PC-9 (cell line): ENCODE results near the gene SASH1. TPM values are rescaled to one million over a fixed set of nuclear protein-coding genes. Genes with fewer than 3 reads are reported as not detected.

Experiments
- BruUV-seq: library from RNA; stranded (reverse); fragments of 400-500 nt; replicated peaks from 2 replicates; lab custom pipeline; 2021; lab: Mats Ljungman, UMichigan
- CTCF ChIA-PET: fragments of 300-600 bp; sonication (Branson Sonifier 250); formaldehyde crosslinking; loops from one replicate; lab custom pipeline; 2022; ENCODE audit warnings: antibody characterized with exemption; lab: Charles Lee
- POLR2A ChIA-PET: fragments of 300-600 bp; sonication (Branson Sonifier 250); formaldehyde crosslinking; loops from one replicate; lab custom pipeline; 2022; ENCODE audit warnings: antibody characterized with exemption; ENCODE audit not compliant: unreplicated experiment; lab: Charles Lee
- DNase-seq, 2 experiments: peaks; one replicate each; pipeline versions ENCODE4 v3.0.0 to v3.0.0-alpha.2; 2015 to 2022; ENCODE audit warnings: mixed read lengths in 1 of 2
- H2AFZ ChIP-seq: fragments of 200-600 bp; sonication (generic); 2 replicates; pipeline ENCODE4 v1.8.1; 2017; ENCODE audit warnings: antibody characterized with exemption
- H3F3A ChIP-seq: fragments of 200-600 bp; sonication (generic); 2 replicates; pipeline ENCODE4 v1.8.1; 2017; ENCODE audit warnings: antibody characterized with exemption, mild to moderate bottlenecking, low read depth; ENCODE audit not compliant: insufficient read depth
- H3K27ac ChIP-seq: fragments of 200-600 bp; sonication (generic); 2 replicates; pipeline ENCODE4 v1.6.1; 2016; ENCODE audit warnings: mixed run types
- H3K27me3 ChIP-seq: fragments of 200-600 bp; sonication (generic); 2 replicates; pipeline ENCODE4 v1.6.1; 2016; ENCODE audit warnings: low read depth, mixed run types; ENCODE audit not compliant: insufficient read depth
- H3K36me3 ChIP-seq: fragments of 200-600 bp; sonication (generic); 2 replicates; pipeline ENCODE4 v1.6.1; 2016; ENCODE audit warnings: low read depth, mixed run types
- H3K4me1 ChIP-seq: fragments of 200-600 bp; sonication (generic); replicated peaks from 2 replicates; pipeline ENCODE4 v1.6.1; 2016; ENCODE audit warnings: mixed run types; ENCODE audit not compliant: insufficient read depth
- H3K4me2 ChIP-seq: fragments of 200-600 bp; sonication (generic); 2 replicates; pipeline ENCODE4 v1.6.1; 2017; ENCODE audit warnings: mixed run types
- H3K4me3 ChIP-seq: fragments of 200-600 bp; sonication (generic); 2 replicates; pipeline ENCODE4 v1.6.1; 2016; ENCODE audit warnings: mixed run types
- H3K79me2 ChIP-seq: fragments of 200-600 bp; sonication (generic); 2 replicates; pipeline ENCODE4 v1.6.1; 2017; ENCODE audit warnings: low read depth, mixed run types
- H3K9me2 ChIP-seq: fragments of 200-600 bp; sonication (generic); 2 replicates; pipeline ENCODE4 v1.8.1; 2017; ENCODE audit warnings: mild to moderate bottlenecking; ENCODE audit not compliant: insufficient read depth
- H3K9me3 ChIP-seq: fragments of 200-600 bp; sonication (generic); 2 replicates; pipeline ENCODE4 v1.8.1; 2016; ENCODE audit warnings: low read depth; ENCODE audit not compliant: insufficient read depth
- H4K20me1 ChIP-seq: fragments of 200-600 bp; sonication (generic); 2 replicates; pipeline ENCODE4 v1.8.1; 2017; ENCODE audit not compliant: insufficient read depth
- CTCF ChIP-seq: fragments of 200-600 bp; sonication (generic); conservative IDR thresholded peaks from 2 replicates; pipeline ENCODE4 v1.6.1; 2017; ENCODE audit warnings: mixed run types, antibody characterized with exemption, mild to moderate bottlenecking, moderate library complexity
- EZH2 ChIP-seq: fragments of 200-600 bp; sonication (generic); IDR thresholded peaks from 2 replicates; pipeline ENCODE4 v1.8.0; 2017; ENCODE audit warnings: antibody characterized with exemption, low read depth
- intact Hi-C: fragments of 100-400 bp; cut with micrococcal nuclease; formaldehyde crosslinking; loops from one replicate; pipeline ENCODE4 v1.10.0; 2022; ENCODE audit not compliant: unreplicated experiment
- total RNA-seq: library from RNA; stranded (reverse); gene quantifications from 2 replicates; pipeline ENCODE4 v1.2.3, GENCODE V29; 2021

The SASH1 gene
- total RNA-seq, 1 experiment from 2014 or later, result 32.9 TPM

- Histone ChIP-seq H3K79me2 (no peaks in the 10 kb centered on the region), H4K20me1 (no peaks in the 10 kb centered on the region), H3K4me1 (no peaks in the 10 kb centered on the region), H3K9me2 (no peaks in the 10 kb centered on the region), H3K27me3 (no peaks in the 10 kb centered on the region), H3K9me3 (peaks cover 7% of the 10 kb centered on the region; the same call in 1 of the 2 replicates), H3K36me3 (0 out of 2 replicates have a peak, but pooled peaks cover 5% of the 10 kb centered on the region), H3K27ac (no peak overlapping the region), H3K4me3 (no peak overlapping the region), H3K4me2 (no peak overlapping the region), H3F3A (no peaks in the 10 kb centered on the region), H2AFZ (no peak overlapping the region)
- intact Hi-C loops, result no loop called here
- no peak for DNase-seq
- POLR2A ChIA-PET, result no interaction called here
- TF ChIP-seq CTCF, result no peak
- no peak for TF ChIP-seq EZH2
- no TSS peak for BruUV-seq
- CTCF ChIA-PET, result no interaction called here
Measured at GRCh38 chr6:148551226-148551625, 208.6 kb downstream of the SASH1 start.

- intact Hi-C loops, result no loop called here
Measured at GRCh38 chr6:148556410-148556809, 213.8 kb downstream of the SASH1 start.

GRCh38 chr6:148557796-148558321, 215.2 kb downstream of the SASH1 start:
- H3K4me3 ChIP-seq, result no peak overlapping the region
- ChIA-PET POLR2A (no interaction called here), CTCF (no interaction called here)
- H2AFZ ChIP-seq, result no peak overlapping the region
- BruUV-seq, result no TSS peak
- intact Hi-C loops, result no loop called here
- no peak for DNase-seq
- no peak overlapping the region for H3K4me2 ChIP-seq
- H3K9me3 ChIP-seq, result peaks cover 7% of the 10 kb centered on the region; the same call in 1 of the 2 replicates
- no peak overlapping the region for H3K27ac ChIP-seq
- H3K4me1 ChIP-seq, result no peaks in the 10 kb centered on the region
- no peaks in the 10 kb centered on the region for H3K27me3 ChIP-seq
- H3K9me2 ChIP-seq, result no peaks in the 10 kb centered on the region
- H4K20me1 ChIP-seq, result no peaks in the 10 kb centered on the region
- H3F3A ChIP-seq, result no peaks in the 10 kb centered on the region
- no peaks in the 10 kb centered on the region for H3K36me3 ChIP-seq
- no peaks in the 10 kb centered on the region for H3K79me2 ChIP-seq
- no peak for TF ChIP-seq CTCF

More at GRCh38 chr6:148556410-148556809, 213.8 kb downstream of the SASH1 start:
- Histone ChIP-seq H3K79me2 (no peaks in the 10 kb centered on the region), H4K20me1 (no peaks in the 10 kb centered on the region), H3K4me1 (no peaks in the 10 kb centered on the region), H3F3A (no peaks in the 10 kb centered on the region), H3K4me2 (no peak overlapping the region), H2AFZ (no peak overlapping the region), H3K27ac (no peak overlapping the region), H3K9me2 (no peaks in the 10 kb centered on the region), H3K36me3 (no peaks in the 10 kb centered on the region), H3K27me3 (no peaks in the 10 kb centered on the region), H3K4me3 (no peak overlapping the region), H3K9me3 (peaks cover 7% of the 10 kb centered on the region; the same call in 1 of the 2 replicates)
- ChIA-PET POLR2A (no interaction called here), CTCF (no interaction called here)
- TF ChIP-seq EZH2 (no peak), CTCF (no peak)
- no peak for DNase-seq
- no TSS peak for BruUV-seq
